DMS114 treated with DMSO at 0.1 percent for 48 hours (cell line): ENCODE data around the gene WHRN.

Experiments used
- DNase-seq: peaks from one replicate; lab custom pipeline; 2025; ENCODE audit not compliant: unreplicated experiment; lab: John Stamatoyannopoulos, UW

Gene WHRN

GRCh38 chr9:114385397-114386181 is 119.7 kb downstream of the WHRN start:
- no peak for DNase-seq

DNA sequence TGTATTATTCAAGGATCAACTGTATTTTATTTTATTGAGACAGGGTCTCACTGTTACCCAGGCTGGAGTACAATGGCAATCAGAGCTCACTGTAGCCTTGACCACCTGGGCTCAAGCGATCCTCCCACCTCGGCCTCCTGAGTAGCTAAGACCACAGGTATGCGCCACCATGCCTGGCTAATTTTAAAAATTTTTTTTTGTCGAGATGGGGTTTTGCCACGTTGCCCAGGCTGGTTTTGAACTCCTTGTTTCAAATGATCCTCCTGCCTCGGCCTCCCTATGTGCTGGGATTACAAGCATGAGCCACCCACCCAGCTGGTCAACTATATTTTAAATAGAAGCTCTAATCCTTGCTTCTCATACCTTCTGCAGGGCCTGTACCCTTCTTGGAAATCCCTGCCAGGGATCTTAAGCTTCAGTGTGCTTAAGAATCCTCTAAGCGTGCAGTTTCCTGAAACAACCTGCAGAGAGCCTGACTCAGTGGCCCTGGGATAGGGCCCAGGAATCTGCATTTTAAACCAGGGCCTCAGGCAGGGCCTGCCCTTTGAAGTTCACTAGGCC is 120.4 kb downstream of the WHRN start:
- DNase-seq = no peak

- no peak for DNase-seq
These were observed 120.9 kb downstream of the WHRN start for GRCh38 chr9:114384341-114384740.

GRCh38 chr9:114383521-114384231 is 121.6 kb downstream of the WHRN start:
- DNase-seq = no peak

DNA sequence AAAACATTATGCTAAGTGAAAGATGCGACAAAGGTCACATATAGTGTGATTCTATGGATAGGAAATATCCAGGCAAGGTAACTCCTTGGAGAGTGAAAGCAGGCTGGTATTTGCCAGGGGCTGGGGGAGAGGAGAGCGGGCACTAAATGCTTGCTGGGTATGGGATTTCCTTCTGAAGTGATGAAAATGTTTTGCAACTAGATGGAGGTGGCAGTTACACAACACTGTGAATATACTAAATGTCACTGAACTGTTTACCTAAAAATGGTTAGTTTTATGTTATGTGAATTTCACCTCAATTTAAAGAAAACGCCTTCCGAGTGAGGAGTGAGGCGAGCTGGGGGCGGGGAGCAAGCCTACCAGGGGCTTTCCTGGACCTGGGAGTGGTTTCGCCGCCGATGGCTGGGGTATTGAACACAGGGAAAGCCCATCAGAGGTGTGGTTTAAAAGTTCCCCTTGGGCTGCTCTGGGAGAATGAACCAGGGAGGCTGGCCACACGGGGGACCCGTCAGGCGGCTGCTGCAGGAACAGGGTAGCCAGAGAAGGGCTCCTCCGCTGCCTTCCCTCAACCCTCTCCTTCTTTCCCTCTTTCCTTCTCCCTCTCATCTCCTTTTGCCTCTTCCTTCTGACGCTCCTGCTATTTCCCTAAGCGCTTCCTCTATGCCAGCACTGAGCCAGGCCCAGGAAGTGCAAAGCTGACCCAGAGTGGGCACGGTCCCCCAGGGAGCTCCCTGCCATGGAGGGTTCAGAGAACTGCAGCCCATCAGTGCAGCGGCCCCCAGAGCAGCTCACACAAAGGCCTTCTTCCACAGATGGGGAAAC is 122.4 kb downstream of the WHRN start:
- no peak for DNase-seq

- DNase-seq = no peak
These were observed 126.4 kb downstream of the WHRN start for GRCh38 chr9:114378883-114379282.

- no peak for DNase-seq
These were observed 127.3 kb downstream of the WHRN start for GRCh38 chr9:114378016-114378415.

DNA sequence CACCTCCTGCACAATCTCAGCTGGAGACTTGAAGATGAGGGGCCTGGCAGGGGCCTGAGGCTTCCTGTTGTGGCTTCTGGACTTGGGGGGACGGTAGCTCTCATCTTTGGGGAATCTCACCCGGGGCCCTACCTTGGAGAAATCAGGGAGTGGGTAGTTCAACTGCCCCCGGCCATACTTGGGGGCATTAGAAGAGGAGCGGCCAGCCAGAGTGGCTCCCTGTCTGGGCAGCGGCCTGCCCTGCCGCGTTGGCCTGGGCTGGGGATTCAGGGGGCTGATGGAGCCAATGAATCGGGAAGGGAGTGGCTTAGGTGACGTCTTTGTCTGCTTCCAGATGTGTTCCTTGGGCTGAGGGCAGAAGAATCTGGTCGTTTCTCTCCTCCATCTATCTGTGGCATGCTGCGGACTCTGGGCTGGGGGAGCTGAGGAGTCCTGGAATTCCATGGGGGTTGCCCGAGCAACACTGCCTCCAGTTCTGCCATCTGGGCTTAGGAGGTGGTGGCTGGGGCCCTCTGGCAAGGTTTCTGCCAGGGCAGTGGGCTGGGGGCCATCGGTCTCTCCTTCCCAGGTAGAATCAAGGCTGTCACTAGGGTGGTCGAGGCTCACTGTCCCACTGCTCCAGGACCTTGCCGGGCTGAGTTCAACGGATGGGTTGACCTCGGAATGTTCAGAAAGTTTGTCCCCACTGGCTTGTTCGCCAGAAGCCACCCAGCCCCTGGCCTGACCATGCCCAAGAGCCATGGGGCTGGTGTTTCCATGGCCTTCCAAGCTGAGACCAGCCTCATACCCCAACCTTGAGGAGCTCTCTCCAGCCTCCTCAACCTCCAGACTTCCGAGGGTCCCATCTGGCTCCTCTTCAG is 128.5 kb downstream of the WHRN start:
- DNase-seq = no peak

DNA sequence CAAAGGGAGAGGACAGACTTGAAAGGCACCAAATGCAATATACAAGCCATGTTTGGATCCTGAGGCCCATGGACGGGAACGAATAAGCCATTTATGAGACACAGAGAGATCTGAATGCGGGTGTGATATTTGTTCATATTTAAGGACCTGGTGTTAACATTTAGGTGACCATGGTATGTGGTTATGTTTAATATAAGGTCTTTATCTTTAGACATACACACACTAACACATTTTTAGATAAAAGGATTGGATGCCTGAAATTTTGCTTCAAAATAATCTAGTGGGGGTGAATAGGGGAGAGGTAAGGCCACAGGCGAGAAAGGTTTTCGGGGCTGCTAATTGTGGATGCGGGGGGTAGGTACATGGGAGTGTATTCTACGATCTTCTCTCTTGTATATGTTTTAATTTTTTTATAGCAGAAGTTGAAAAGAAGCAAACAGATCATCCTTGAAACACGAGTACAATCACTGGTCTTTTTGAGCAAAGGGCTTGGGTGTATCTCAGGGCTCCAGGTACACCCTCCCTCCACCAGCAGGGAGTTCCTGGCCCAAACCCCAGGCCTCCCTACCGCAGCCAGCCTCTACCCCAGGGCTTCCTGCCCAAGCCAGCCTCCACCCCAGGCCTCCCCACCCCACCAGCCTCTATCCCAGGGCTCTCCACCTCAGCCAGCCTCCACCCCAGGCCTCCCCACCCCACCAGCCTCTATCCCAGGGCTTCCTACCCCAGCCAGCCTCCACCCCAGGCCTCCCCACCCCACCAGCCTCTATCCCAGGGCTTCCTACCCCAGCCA is 129.7 kb downstream of the WHRN start:
- no peak for DNase-seq

- DNase-seq = no peak
These were observed 130.3 kb downstream of the WHRN start for GRCh38 chr9:114374936-114375335.

DNA sequence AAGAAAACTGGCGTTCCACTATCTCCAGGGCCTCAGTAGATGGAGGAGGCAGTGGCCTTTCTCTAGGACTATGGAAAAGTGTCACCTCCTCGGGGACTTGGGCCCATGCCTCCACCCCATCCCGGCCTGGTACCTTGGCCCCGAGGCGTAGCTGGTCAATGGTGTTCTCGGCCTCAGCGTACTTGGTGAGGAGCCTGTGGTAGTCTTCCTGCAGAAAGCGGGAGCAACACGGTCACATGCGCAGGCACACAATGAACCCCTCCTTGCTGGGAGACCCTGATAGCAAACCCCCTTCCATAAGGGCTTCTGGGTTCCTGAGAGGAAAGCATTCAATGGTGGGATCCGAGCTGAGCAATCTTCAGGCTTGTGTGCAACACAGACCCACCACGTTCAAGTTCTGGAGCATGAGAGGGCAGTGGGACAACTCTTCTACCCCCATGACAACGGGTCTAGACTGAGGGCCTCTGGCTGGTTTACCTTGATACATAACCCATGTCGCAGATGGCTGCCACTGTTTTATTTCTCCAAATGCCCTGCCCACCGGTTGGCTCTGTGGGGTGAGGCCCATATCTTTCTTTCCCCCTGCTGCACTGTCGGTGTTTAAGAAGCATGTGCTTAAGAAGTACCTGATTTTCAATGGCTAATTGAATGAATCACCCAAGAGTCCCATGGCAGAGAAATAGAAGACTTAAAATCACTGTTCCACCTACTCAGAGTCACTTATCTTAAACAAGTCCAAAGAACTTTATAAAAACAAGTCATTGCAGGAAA is 131.1 kb downstream of the WHRN start:
- no peak for DNase-seq

GRCh38 chr9:114372921-114373448 is 132.3 kb downstream of the WHRN start:
- no peak for DNase-seq

DNA sequence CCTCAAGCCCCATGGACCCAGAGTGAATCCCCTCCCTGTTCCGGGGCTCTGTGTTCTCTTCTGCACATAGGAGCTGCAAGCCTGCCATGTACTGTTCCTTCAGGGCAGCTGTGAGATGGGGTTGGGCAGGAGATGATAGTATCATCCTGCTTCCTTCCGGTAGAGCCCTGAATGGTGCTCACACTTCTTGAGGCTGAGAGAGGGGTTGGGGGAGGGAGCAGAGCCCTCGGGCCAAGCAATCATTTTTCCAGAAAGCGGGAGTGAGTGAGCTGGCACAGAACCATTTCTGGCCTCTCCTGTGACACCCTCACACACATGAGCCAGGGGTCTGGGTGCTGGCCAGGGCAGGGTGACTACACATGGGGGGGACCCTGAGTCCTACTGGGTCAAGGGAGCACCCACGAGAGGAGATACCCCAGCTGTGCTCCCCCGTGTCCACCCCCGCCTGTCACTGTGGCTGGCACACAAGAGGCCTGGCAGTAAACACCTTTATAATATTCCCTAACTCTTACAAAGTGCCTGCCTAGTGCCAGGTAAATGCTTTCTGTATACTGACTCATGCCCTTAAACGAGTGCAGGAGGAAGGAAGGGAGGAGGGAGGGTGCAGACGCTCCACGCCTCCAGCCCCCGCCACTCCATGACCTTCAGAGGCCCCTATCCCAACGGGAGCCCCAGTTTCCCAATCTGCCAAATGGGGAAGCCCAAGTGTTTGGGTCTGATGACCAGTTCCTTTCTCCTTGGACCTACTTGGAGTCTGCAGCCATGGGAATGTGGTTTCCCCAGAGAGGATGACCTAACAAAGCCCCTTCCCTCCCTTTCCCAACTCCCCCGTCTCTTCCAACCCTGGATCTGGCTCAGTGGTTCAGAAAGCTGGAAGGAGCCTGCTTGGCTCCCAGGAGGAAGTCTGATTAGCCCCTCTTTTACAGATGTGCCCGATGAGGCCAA is 133.0 kb downstream of the WHRN start:
- DNase-seq = no peak

GRCh38 chr9:114371343-114371944 is 133.8 kb downstream of the WHRN start:
- DNase-seq = no peak

- no peak for DNase-seq
These were observed 134.3 kb downstream of the WHRN start for GRCh38 chr9:114370968-114371320.

- DNase-seq = no peak
These were observed 134.9 kb downstream of the WHRN start for GRCh38 chr9:114370251-114370967.
